NOMO-1 treated with DMSO at 0.1 percent for 48 hours (cell line): Measurements from ENCODE around the gene OPALIN.

ENCODE experiments used
- DNase-seq: peaks from one replicate; lab custom pipeline; 2025; ENCODE audit not compliant: unreplicated experiment; lab: John Stamatoyannopoulos, UW

The OPALIN gene

GRCh38 chr10:96358851-96359540 lies at the start of gene OPALIN:
OPALIN (minus strand) TSS chr10:96359002; CDS start chr10:96358896, 106 bp downstream.
- DNase-seq, result no peak

DNA sequence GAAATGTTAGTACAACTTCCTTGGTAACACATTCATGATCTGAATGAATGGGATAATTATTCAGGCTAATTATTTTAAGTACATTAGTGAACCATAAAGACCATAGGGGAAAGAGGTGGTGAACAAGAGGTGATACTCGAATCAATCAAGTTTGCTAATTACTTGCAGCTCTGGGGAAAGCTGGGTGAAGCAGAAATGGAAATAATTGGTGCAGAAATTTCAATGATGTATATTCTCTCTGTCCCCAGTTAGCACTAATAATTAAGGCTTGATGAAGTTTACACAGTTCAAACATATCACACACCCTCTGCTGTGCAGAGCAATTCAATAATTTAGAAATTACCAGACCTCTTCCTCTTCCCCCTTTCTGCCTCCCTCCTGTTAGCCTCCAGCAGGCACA lies 49.4 kb upstream of the OPALIN start:
- no peak for DNase-seq

GRCh38 chr10:96407560-96408069 lies 48.8 kb upstream of the OPALIN start:
- DNase-seq, result no peak

GRCh38 chr10:96406091-96406490 lies 47.3 kb upstream of the OPALIN start:
- no peak for DNase-seq

DNA sequence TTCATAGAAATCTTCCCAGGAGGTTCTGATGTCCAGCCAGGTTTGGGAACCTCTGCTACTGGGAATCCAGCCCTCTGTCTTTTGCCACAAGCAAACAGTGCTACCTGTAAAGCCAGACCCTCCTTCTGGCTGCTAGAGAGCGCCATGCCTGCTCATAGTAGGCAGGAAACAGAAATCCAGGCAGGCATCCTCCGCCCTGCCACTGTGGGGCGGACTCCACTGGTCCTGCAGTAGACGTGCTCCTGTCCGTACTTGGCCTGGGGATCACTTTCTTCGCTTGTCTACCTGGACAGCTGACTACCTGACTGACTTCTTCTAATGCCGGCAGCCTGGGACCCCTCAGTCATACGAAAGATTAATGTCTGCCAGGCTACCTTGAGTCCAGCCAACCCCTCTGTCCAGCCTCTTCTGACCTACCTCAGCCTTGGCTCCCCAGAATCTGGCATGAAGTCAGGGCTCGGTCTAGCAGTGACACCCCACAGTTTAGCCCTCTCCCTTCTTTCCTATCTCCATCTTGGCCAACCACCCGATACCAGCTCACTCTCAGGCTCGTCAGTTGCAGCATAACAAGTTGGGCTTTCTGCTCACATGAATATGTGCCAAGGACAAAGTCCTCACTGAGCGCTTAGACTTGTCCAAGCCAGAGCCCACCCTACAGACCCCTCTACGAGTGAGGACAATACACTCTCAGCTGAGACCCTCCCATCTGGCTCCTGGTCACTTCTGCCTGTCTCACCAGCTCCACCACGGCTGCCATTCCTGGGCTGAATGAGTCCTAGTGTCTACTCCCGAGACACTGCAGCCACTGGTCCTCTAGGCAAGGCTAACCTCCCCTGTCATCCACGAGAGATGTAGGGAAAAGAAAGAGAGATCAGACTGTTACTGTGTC lies 43.9 kb upstream of the OPALIN start:
- DNase-seq, result no peak

GRCh38 chr10:96401036-96401435 lies 42.2 kb upstream of the OPALIN start:
- no peak for DNase-seq

- DNase-seq, result no peak
Measured at GRCh38 chr10:96400465-96400864, 41.7 kb upstream of the OPALIN start.

GRCh38 chr10:96397902-96398301 lies 39.1 kb upstream of the OPALIN start:
- DNase-seq, result no peak

DNA sequence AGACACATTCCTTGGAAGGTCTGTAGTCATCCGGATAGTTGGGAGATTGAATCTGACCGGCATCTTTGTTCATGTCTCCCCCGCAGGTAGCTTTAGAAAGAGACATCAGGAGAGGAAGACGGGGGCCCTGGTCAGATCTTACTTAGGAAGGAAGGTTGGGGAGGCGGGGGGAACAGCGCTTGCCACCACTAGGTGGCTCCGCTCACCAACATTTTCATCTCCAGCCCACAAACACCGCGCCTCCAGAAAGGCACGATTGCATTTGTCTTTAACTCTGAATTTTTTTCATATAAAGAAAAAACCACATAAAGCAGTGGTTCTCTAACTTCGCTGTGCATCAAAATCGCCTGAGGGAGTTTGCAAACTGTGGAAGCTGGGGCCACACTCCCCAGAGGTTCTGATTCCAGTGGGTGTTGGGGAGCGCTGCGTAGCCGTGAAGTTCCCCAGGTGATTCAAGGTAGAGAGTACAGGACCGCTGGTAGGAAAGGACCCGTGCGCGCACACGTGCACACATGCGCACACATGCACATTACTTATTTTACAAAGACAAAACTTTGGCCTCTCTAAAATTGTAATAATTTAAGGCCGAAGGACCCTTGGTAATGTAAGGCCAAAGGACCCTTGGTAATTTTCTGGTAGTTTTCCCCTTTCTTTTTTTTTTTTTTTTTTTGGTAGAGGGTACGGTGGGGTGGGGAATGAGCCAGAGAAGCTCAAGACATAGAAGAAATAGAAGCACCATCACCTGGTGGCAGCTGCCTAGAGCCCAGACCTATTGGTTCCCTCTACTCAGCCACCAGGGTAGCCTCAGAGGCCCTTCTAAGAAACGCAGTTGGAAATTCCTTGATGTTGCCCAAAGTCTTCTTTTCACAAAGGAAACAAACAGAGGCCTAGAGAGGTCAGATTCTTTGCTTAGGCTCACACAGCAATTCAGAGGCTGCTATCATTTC lies 37.4 kb upstream of the OPALIN start:
- peak; percentile 73 for DNase-seq

DNA sequence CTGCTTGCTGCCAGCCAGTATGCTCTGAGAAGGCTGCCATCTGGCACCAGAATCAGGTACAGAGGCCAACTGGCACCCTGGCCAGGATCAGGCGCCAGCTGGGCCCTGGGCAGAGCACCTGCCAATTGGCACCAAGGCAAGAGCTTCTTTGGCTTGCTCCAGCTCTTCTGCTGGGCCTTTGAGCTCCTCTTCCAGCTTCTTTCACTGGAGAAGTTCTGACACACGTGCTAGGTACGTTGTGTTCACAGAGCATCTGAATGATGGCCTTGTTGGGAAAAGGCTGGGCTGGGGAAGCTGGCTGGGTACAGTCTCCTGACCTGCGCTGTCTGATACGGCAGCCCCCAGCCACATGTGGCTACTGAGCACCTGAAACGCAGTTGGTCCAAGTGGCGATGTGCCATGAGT lies 31.7 kb upstream of the OPALIN start:
- no peak for DNase-seq

DNA sequence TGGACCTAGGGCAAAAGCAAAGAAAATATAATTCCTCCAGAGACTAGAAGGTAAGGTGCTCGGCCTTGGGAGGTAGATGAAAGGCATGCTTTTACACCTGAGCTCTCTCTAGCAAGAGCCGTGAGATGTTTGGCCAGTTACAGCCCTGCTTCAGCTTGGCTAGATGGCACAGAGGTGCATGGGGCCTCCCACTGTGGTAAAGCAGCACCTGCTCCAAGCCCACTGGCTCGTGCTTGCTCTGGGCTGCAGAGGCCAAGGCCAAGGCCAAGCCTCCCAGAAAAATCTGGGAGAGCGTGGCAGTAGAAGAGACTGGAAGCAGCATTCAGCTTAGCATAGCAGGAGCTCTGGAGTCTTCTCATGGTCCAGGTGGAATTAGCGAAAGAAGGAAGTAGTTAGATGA lies 31.0 kb upstream of the OPALIN start:
- no peak for DNase-seq

GRCh38 chr10:96387601-96388000 lies 28.8 kb upstream of the OPALIN start:
- no peak for DNase-seq

DNA sequence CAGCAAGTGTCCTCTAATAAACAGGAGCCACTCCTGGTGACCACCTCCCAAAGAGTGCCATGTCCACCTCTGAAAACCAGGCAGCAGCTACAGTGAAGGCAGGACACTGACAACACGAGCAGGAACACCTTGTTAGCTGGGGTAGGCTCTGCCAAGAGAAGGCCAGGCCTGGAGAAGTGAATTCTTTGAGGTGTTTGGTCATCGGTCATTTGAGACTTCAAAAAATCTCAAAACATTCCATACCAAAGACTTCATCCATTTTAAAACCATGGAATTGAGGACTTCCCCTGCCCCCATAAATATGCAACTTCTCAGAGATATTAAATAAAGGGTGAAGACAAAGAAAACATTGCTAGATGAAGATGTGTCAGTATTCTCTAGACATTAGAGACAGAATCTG lies 28.4 kb upstream of the OPALIN start:
- DNase-seq, result no peak

DNA sequence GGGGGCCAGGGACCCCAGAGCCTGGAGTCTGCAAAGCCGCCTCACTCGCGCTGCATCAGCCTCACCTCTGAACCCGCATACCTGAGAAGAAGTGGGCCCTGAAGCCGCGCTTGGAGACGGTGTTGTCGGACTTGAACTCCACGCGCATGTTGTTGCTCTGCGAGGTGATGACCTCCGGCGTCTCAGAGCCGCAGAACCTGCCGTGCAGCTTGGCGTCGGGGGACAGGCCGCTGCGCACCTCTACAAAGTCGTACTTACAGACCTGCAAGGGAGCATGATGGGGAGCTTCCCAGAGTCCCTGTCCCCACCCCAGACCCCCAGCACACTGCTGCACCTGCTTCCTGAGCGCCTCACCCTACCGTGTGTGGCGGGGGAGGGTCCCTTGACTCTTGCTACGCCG lies 25.7 kb upstream of the OPALIN start:
- DNase-seq, result no peak

DNA sequence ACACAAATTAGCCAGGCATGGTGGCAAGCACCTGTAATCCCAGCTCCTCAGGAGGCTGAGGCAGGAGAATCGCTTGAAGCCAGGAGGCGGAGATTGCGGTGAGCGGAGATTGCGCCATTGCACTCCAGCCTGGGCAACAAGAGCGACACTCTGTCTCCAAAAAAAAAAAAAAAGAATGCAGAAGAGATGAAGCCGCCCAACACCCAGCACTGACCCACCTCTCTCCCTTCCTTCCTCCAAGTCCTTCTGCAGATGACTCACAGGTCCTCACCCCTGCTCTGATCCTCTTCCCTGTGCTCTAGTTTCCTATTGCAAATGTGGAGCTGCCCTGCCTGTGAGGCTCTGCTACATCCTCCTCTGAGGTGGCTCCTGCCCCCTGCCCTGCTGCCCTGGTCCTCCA lies 22.0 kb upstream of the OPALIN start:
- peak; percentile 95 for DNase-seq

DNA sequence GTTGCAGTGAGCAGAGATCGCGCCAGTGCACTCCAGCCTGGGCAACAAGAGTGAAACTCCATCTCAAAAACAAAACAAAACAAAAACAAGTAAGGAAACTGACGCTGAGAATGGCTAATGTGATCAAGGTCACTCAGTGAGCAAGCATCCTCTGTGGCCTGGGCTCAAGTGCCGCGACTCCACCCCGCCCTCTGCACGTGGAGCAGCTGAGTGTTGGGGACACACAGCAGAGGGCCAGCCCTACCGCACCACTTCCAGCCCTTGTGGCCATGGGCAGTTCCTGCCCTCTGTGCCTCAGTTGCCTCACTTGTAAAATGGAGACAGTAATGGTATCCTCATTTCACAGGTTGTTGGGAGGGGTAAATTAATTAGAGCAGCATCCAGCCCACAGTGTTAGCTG lies 21.0 kb upstream of the OPALIN start:
- DNase-seq, result no peak

DNA sequence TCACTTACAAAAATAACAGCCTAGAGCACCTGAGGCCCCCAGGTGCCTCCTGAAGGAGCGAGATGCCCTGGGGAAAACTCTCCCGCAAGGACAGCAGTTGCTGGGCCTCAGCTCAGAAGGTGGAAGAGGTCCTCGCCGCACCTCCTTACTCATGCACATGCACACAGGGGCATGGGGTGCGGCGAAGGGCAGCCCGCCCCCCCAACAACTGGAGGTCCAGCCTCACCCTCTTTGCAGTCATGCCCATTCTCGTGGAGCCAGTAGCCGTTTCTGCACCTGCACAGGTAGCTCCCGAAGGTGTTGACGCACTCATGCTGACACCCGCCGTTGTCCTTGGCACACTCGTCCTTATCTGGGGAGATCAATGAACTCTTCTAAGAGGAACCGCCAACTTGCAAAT lies 19.9 kb upstream of the OPALIN start:
- no peak for DNase-seq

- DNase-seq, result no peak
Measured at GRCh38 chr10:96377816-96378294, 19.1 kb upstream of the OPALIN start.

GRCh38 chr10:96376483-96376882 lies 17.7 kb upstream of the OPALIN start:
- no peak for DNase-seq

GRCh38 chr10:96374985-96375830 lies 16.4 kb upstream of the OPALIN start:
- DNase-seq, result peak; percentile 77
